Uterus (tissue), 2 donors: ENCODE measurements around the gene MIOS.

Source experiments
- CTCF ChIP-seq, 4 experiments: fragments of 200-600 bp in 2 of 4; fragments of 450-650 bp in 2 of 4; sonication (generic) in 2 of 4; IDR thresholded peaks; one replicate each; pipeline ENCODE4 v1.5.1; 2016 to 2019; ENCODE audit warnings: antibody characterized with exemption in 4 of 4, mild to moderate bottlenecking in 2 of 4, moderate library complexity in 1 of 4
- POLR2A ChIP-seq, 2 donors: fragments of 450-650 bp; IDR thresholded peaks; one replicate each; pipeline ENCODE4 v1.6.1; 2016; ENCODE audit warnings: antibody characterized with exemption in 2 of 2, mild to moderate bottlenecking in 1 of 2, moderate library complexity in 1 of 2

- TF ChIP-seq POLR2A (IDR thresholded peaks at IDR 0.05), result no peak
- TF ChIP-seq CTCF (IDR thresholded peaks at IDR 0.05), result no peak
These were observed 9.8 kb upstream of the MIOS start for GRCh38 chr7:7556852-7557251.
